ENCODE results near the gene P4HB.

Gene P4HB

DNA sequence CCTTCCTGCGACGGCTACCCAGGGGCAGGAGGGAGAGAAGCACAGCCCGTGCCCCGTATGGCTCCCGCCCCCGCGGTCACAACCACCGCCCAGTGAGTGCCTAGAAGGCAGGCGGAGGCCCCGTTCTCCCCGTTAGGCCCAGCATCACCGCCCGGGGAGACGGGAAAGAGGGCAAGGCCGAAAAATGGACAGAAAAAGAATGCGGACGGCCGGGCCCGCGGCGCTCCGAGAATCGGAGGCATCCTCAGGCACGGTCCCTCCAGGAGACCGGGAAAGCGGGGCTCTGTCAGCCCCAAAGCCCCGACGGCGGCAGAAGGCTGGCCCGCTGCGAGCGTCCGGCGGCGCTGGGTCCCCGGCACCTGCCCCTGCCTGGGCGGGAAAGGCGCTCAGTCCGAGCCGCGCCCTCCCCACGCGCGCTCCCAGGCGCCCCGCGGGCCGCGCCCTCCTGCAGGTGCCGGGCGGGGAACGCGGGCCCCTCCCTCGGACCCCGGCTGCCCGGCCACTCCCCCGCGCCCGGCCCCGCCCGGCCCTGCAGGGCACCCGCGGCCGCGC is 27.7 kb downstream of the P4HB start:
- FAIRE-seq: peak; percentile 9

DNA sequence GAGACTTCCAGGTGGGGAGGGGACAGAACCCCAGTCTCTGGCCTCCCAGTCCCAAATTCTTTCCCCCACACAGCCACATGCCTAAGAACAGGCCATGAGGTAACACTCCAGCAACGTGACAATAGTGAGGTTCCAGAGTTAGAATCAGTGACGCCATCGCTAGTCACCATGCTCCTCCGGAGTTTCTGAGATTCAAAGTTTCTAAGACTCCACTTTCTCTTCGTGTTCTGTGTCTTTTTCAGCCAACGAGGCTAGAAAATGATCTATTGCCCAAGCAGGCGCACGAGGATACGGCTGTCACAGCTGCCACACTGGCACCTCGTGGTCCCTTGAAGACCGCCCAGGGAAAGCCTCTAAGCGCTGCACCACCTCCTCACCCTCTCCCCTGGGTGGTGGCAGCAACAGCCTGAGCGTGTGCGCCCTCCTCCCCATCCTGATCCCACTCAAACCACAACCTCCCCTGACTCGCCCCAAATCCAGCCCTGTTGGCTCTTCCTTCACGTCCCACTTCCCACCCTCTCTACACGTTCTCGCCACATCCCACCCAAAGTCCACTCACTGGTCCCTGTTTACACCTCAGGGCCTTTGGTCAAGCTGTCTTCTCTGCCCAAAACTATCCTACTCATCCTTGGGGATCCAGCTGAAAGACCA is 28.3 kb downstream of the P4HB start:
- FAIRE-seq (peak; percentile 69), DNase-seq (ENCODE audit: low spot score) (no peak)

More for the DNA sequence above, 27.7 kb downstream of the P4HB start:
- DNase-seq (ENCODE audit: low spot score): no peak

DNA sequence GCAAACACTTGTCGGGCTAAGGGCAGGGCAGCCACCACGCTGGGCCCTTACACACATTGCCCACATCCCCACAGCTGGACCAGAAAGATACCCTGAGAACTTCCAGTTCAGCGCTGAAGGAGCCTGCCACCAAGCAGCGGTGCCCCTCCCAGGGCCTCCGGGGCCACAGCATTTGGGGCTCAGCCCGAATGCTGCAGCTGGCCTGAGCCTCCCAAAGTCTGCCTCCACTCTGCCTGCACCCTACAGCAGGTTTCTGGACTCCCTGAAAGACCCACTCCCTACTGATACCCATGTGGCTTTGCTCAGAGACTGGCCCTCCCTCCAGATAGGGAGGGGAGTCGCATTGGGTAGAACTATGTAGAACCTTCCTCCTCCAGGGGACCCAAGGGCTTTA is 28.8 kb downstream of the P4HB start:
- DNase-seq (ENCODE audit: low spot score) (no peak), FAIRE-seq (no peak)

DNA sequence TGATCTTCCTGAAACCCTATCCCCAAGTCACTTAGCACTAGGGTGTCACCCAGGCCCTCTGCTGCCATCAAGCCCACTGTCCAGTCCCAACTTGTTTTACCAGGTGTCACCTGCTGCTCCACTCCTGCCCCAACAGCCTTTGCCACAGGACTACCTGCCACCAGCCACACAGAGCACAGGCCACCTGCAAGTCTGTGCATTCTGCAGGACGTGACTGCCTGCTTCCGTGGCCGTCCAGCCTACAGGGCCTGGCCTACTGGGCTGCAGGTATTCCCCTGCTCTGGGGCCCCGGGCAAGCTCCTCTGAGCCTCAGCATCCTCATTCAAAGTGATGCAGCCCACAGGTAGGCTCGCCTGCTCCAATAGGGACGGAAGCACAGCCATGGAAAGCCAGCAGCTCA is 30.5 kb downstream of the P4HB start:
- DNase-seq (ENCODE audit: low spot score): no peak
- no peak for FAIRE-seq

DNA sequence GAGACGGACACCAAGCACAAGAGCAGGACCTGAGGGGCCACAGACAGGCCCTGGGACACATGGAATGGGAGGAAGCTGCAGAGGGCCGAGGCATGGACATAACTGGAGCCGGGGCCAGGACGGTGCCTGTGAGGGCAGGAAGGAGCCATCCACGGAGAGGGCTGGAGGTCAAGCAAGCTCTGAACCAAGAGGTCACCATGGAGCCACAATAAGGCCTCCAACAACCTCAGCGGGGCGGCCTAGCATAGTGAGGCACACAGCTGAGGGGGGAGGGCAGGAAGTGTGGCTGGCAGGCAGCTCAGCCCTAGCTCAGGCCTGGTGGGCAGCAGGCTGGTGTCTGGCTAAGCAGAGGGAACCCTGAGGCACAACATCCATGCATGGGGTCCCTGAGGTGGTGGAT is 31.7 kb downstream of the P4HB start:
- DNase-seq (ENCODE audit: low spot score): no peak
- no peak for FAIRE-seq

DNA sequence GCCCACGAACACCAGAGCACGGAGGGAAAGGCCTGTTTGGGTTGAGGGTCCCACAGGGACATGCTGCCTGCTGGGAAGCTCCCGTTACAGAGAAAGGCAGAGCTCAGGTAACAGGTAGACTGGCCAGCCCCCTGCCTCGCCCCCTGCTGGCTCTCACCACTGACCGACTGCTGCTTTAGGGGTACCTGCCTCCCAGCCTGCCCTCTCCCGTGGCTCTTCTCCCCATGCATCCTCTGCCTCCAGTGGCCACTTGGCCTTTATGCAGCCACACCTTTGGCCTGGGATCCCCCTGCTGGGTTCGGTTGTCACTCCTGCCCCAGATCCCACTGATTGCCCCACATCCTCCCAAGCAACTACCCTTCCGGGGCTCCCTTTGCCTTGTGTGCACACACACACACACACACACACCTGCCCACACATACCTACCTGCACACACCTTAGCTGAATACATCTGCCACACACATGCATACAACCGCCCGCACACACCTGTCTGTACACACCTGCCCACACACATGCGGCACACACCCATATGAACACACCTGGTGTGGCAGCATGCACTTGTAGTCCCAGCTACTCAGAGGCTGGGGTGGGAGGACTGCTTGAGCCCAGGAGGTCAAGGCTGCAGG is 34.4 kb downstream of the P4HB start:
- no peak for DNase-seq (ENCODE audit: low spot score)
- FAIRE-seq: peak; percentile 48

DNA sequence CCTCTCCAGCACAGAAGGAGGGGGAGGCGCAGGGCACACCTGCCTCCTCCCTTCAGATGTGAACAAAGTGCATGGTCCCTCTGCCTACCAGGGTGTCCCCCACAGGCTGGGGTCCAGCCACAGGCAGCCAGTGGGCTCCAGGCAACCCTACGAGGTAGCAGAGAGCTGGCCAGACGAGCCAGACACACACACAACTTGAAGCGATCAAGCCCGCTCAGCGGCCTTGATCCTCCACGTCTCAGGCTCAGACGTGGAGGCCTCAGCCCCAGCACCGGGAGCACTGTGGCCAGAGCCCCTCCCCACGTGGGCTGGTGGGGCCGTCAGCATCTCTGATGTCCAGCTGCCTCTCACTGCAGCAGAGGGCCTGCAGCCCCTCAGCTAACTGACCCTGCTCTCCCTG is 35.7 kb downstream of the P4HB start:
- DNase-seq (ENCODE audit: low spot score): no peak
- FAIRE-seq: no peak

DNA sequence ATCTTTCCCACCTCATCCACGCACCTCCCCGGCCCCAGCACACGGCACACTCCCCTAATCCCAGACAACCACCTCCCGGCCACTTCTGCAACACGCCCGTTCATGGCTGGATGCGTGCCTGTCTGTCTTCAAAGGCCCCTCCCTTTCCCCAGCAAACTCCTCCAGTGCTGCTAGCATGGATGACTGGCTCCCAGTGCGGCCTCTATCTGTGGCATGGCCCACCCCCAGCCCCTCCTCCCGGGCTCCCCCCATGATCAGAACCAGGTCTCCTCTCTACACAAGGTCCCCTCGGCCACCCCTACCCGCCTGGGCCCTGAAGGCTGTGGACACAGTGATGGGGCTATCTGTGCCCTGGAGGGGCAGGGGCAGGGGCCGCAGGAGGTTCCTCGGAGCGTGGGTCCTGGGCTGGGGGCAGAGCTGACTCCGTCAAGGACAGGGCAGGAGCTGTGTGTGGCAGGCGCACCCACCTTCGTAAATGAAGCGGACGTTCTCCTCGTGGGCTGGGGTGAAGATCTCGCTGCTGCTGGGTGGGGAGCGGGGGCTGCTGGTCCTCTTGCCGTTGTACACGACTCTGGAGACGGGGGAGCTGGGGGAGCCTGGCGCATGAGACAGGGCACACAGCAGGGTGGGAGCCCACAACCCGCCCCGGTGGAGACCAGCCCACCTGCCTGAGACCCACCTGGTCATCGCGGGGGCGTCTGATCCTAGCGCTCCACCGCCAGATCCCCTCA is 36.4 kb downstream of the P4HB start:
- FAIRE-seq (no peak), DNase-seq (ENCODE audit: low spot score) (no peak)

DNA sequence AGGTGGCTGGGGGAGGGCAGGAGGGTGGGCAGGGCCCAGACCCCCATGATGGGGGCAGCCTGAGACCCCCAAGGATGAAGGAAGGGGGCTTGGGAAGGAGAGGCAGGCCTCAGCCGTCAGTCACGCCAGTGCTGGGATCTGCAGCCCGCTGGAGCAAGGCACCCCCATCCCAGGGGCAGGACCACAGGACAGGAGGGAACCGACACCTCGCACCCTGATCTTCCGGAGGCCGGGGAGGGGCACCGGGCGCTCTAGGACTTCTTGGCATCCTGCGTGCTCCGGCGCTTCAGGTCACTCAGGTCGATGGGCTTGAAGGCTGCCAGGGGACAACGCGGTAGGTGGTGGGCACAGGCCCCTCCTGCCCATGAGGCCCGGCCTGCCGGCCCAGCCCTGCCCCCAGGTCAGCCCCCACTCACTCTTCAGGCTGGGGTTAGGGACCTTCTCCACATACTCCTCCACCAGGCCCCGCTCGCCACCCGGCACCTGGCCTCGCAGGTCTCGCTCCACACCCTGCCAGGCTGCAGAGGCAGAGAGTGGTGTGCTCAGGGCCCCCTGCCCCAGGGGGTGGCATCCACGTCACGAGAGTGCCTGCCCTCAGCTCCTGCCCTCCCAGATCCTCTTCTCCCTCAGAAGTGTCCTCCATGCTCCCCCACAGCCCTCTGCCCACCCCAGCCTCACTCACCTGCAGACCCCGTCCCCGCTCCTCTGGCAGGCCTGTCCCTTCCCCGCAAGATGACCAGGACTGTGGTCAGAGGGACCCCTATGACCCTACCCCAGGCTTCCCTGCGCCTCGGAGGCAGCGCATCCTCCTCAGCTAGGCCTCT is 37.1 kb downstream of the P4HB start:
- no peak for DNase-seq (ENCODE audit: low spot score)
- no peak for FAIRE-seq

DNA sequence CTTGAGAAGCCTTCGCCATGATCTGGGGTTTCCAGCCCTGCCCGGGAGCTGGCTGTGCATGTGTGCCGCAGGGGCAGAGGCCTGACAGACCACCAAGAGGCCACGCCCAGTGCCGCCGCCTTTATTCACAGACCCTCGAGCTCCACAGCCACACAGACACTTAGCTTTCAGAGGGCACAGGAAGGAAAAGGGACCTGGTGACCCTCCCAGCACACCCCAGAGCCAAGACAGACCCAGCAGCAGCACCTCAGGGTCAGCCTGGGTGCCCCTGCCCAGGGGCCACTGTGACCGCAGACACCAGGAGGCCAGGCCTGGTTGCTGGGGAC is 38.1 kb downstream of the P4HB start:
- FAIRE-seq: no peak
- DNase-seq (ENCODE audit: low spot score): no peak

DNA sequence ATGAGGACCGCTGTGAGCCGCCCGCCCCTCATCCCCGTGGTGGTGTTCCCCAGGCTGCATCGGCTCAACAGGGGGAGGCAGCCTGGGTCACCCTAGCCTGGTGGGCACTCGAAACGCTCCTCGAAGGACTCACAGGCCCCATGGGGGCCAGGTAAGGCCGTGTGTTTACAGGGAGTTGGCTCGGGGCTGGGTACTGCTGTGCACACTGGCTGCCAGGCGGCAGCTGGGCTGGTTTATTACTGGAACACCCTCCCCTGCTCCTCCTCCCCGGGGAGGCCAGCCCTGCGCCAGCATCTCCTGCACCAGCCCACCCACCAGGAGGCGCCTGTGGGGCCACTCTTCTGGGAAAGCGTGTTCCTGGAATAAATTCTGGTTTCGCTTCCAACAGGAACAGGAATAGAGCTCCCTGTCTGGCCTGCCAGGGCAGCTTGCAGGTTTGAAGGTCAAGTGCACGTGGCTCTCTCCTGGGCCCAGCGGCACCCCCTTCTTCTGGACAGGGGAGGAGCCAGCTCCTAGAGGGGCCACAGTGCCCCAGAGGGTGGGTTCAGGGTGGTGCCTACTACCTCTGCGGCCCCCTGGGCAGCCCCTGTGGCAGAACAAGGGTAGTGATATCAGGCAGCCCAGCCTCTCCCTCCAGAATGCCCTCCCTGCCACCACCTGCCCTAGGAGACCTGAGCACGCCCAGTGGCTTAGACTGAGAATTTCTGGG is 38.6 kb downstream of the P4HB start:
- peak; percentile 66 for DNase-seq (ENCODE audit: low spot score)
- FAIRE-seq: no peak

DNA sequence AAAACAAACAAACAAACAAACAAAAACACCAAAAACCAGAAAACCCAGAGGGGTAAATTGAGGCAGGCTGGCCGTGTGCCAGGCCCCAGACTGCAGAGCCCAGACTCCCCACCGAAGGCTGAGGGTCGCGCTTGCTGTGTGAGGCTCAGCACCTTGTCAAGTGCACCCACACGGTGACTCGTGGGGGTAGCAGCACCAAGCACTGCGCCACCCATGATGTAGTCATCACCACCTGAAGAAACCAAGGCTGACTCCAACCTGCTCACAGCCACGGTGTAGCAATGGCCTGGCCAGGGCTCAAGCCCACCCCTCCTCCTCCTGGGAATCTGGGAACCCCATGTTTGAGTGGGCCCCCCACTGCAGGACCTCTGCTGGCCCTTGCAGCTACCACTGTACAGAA is 39.2 kb downstream of the P4HB start:
- FAIRE-seq (no peak), DNase-seq (ENCODE audit: low spot score) (no peak)

DNA sequence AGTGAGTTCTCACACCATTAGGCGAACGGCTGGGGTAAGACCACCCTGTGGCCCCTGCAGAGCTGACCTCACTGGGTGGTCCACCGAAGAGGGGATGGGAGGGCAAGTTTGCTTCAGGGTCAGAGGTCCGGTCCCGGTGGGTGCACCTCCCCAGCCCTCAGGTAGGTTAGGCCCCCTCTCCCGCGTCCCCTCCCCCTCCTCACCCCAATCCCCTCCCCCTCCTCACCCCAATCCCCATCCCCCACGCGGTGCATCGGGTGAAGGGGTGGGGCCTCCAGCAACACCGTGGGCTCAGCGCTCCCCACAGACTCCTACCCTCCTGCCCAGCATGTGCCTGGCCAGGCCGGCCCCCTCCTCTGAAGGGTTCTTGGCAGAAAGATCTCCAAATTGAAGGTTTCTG is 40.6 kb downstream of the P4HB start:
- DNase-seq (ENCODE audit: low spot score): no peak
- FAIRE-seq: no peak

DNA sequence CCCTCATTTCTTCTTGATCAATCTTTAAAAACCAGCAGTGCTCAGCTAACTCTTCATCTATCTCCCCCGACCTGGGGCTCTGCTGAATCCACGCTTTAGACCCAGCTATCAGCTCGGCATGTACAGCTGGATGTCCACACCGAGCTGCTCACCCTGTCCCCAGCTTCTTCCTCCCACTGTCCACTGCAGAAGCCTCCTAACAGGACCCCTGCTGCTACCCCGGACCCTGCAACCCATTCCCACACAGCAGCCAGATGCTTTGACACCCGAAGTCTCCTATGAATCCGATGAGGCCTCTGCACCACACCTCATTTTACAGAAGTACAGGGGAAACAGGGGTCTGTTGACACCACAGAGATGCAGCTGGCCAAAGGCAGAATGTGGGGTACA is 42.6 kb downstream of the P4HB start:
- FAIRE-seq (no peak), DNase-seq (ENCODE audit: low spot score) (no peak)

DNA sequence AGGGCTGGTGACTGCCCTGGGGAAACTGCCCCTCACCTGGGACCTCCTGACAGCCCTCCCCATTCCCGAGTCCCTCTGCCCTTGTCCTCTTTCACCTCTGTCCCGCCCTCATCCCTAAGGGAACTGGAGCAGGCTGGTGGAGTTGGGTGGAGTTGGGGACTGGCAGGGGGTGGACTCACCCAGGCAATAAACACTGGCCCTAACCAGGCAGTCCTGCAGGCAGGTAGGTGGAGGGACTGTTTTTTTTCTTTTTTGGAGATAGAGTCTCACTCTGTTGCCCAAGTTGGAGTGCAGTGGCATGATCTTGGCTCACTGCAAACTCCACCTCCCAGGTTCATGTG is 44.7 kb downstream of the P4HB start:
- FAIRE-seq (no peak), DNase-seq (ENCODE audit: low spot score) (no peak)

DNA sequence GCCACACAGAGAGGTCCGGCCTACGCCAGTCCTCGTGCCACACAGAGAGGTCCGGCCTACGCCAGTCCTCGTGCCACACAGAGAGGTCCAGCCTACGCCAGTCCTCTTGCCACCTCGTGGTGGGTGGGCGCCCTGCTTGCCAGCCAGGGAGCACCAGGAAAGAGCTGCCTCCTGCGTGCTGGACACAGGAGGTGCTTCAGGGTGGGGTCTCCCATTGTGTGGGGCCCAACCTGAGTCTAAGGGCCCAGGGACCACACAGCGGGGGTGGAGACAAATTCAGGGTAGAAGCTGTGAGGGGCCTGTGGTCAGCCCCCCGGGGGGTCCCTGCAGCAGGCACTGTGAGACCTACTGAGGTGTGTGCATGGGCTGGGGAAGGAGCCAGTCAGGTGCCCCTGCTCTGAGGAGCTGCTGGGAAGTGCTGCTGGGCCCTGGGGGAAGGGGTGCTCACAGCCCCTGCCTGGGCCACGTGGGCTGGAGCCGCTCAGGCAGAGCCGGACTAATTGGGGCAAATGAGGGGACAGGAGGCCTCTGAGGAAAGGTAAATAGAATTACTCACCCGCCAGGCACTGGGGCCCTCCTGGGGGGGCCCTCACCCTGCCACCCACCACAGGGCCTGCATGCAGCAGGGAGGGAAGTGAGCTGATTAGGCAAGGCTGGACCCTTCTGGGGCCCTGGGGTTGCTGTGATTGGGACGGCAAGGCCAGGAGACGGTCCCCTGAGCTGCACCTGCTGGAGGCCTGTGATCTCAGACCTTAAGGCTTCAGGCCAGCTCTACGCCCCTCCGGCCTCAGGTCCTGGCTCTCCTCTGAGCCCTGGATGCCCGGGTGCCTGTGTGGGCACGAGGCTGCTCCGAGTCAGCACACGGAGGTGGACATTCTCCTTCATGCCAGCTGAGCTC is 45.3 kb downstream of the P4HB start:
- FAIRE-seq (peak; percentile 35), DNase-seq (ENCODE audit: low spot score) (no peak)

DNA sequence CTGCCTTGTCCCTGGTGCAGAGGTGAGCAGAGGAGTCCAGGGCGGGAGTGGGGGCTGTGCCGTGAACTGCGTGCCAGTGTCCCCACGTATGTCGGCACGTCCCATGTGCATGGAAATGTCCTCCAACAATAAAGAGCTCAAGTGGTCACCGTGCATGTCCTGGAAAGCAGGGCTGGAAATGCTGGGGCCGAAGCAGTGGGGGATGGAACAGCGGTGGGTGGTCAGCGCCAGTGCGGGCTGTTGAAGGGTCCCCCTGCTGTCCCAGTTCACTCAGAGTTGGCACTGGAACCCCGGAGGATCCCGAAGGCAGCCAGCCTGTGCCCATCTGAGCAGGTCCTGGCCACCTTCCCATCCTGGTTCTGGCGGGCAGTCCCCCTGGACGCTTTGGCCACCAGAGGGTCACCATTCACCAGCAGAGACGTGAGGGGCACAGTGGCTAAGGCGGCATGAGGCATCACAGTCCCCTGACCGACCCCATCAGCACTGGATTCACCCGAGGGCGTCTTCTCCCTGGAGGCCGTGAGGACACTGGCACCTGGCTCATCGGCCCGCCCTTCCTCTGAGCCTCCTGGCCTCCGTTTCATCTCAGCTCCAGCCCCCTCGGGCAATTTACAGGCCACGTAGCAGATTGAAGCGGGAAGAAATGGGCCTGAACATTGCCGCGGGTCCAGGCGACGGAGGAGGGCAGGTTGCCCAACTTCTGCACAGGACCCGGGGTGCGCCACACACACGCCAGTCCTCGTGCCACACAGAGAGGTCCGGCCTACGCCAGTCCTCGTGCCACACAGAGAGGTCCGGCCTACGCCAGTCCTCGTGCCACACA is 46.3 kb downstream of the P4HB start:
- no peak for DNase-seq (ENCODE audit: low spot score)
- FAIRE-seq: peak; percentile 74

DNA sequence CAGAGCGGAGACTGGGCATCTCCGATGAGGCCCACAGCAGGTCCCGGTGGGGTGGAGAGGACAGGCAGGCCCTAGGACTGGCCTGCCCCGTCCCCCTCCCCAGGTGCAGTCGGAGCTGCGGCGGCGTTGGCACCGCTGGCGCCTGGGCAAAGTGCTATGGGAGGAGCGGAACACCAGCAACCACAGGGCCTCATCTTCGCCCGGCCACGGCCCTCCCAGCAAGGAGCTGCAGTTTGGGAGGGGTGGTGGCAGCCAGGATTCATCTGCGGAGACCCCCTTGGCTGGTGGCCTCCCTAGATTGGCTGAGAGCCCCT is 47.0 kb downstream of the P4HB start:
- FAIRE-seq (no peak), DNase-seq (ENCODE audit: low spot score) (no peak)

DNA sequence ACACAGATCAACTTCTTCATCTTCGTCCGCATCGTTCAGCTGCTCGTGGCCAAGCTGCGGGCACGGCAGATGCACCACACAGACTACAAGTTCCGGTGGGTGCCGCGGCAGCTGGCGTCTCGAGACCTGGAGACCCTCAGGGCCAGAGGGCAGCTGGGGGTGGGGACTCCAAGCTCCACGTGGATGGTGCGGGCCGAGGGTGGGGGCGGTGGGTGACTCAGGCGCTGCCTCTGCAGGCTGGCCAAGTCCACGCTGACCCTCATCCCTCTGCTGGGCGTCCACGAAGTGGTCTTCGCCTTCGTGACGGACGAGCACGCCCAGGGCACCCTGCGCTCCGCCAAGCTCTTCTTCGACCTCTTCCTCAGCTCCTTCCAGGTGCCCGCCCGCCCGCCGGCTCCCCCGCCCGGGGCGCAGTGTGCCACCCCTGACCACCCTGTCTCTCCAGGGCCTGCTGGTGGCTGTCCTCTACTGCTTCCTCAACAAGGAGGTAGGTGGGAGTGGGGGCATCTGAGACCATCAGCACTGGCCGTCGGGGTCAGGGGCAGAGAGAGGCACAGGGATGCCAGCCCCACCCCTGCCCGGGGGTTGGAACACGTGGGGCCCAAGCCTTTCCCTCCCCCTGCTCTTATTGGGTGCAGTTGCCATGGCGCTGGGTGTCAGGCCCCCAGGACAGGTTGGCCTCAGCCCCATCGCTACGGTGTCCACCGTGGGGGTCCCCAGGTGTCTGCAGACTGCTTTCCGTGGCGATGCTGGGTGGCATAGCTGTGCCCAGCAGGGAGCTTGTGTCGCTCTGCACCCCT is 47.6 kb downstream of the P4HB start:
- peak; percentile 53 for FAIRE-seq

More for the DNA sequence above, 47.6 kb downstream of the P4HB start:
- no peak for DNase-seq (ENCODE audit: low spot score)
